Upper lobe of right lung (tissue), 1 donor: ENCODE results near the gene FHL1. TPM values are rescaled to one million over a fixed set of nuclear protein-coding genes. Genes with fewer than 3 reads are reported as not detected.

Experiments
- ATAC-seq: fragments of 200-7000 bp; cut with Tn5 transposase; one replicate; pipeline ENCODE4 v1.9.1; 2020; ENCODE audit warnings: mild to moderate bottlenecking, moderate library complexity
- DNase-seq: peaks from one replicate; pipeline ENCODE4 v3.0.0-alpha.2; 2020
- H3K27ac ChIP-seq: fragments of 200-600 bp; one replicate; pipeline ENCODE4 v1.8.0; 2022
- H3K27me3 ChIP-seq: fragments of 200-600 bp; one replicate; pipeline ENCODE4 v1.8.0; 2022; ENCODE audit warnings: mild to moderate bottlenecking
- H3K36me3 ChIP-seq: fragments of 200-600 bp; one replicate; pipeline ENCODE4 v1.8.0; 2022
- H3K4me1 ChIP-seq: fragments of 200-600 bp; one replicate; pipeline ENCODE4 v1.8.0; 2022
- H3K4me3 ChIP-seq: fragments of 200-600 bp; one replicate; pipeline ENCODE4 v1.8.0; 2022; ENCODE audit warnings: mild to moderate bottlenecking
- H3K9me3 ChIP-seq: fragments of 200-600 bp; one replicate; pipeline ENCODE4 v1.8.0; 2022
- intact Hi-C: fragments of 100-400 bp; cut with DNase I; formaldehyde crosslinking; loops from one replicate; pipeline ENCODE4 v1.11.0; 2022
- total RNA-seq: library from RNA; stranded (reverse); fragmentation: NEBNext Ultra II Directional; extraction: Animal tissue kit (Norgen Biotek cat#: 25700); gene quantifications from one replicate; pipeline ENCODE4 v1.2.1, GENCODE V29; 2021
- TF ChIP-seq, protein P1 (sequence below): fragments of 200-600 bp; IDR thresholded peaks from one replicate; pipeline ENCODE4 v1.8.0; 2022; ENCODE audit warnings: antibody characterized with exemption
- donor health status: DM: no; HTN: yes; CAD: no; lungs with severe emphysema.

FHL1 gene
- total RNA-seq, 1 donor from 2014 or later, result 328 TPM

DNA sequence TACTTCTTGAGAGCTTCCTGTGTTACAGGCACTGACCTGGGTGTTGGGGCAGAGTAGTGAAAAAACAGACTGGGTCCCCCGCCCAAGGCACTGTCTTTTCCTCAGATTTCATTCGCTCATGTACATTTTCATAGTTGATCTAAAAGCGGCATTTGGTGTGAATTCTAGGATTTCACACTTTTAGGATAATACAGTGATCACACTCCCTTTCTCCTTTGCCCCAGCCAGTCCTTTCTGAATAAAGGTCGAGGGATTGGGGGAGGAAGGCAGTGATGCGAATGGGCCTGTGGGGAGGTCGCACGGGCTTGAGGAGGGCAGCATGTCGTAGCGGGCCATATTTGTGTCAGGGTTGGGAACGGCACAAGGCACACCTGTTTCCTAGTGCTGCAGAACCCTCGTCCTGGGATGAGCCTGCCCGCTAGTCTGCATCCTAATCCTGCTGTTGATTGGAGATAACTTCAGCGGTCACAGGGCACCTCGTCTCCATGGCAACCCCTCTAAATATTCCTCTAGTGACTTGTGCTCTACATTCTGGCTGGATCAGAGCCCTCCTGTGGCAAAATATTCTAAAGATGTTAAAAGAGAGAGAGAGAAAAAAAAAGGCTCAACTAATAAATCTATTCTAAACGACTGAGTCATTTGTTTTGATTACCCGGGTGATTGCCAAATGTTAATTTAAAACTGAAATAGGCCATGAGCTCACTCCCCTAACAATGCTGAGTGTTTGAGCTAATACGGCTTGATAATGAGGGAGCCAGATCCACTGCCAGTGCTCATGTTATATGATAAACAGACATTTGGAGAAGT, 21.8 kb downstream of the FHL1 start:
- H3K27ac ChIP-seq, result peak overlapping the region; percentile 65
- H3K9me3 ChIP-seq, result no peaks in the 10 kb centered on the region
- no peaks in the 10 kb centered on the region for H3K36me3 ChIP-seq
- DNase-seq (no peak), ATAC-seq (peak; percentile 54)
- H3K4me1 ChIP-seq, result peaks cover 3% of the 10 kb centered on the region
- TF ChIP-seq, protein P1, sequence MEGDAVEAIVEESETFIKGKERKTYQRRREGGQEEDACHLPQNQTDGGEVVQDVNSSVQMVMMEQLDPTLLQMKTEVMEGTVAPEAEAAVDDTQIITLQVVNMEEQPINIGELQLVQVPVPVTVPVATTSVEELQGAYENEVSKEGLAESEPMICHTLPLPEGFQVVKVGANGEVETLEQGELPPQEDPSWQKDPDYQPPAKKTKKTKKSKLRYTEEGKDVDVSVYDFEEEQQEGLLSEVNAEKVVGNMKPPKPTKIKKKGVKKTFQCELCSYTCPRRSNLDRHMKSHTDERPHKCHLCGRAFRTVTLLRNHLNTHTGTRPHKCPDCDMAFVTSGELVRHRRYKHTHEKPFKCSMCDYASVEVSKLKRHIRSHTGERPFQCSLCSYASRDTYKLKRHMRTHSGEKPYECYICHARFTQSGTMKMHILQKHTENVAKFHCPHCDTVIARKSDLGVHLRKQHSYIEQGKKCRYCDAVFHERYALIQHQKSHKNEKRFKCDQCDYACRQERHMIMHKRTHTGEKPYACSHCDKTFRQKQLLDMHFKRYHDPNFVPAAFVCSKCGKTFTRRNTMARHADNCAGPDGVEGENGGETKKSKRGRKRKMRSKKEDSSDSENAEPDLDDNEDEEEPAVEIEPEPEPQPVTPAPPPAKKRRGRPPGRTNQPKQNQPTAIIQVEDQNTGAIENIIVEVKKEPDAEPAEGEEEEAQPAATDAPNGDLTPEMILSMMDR, result no peak
- no peaks in the 10 kb centered on the region for H3K27me3 ChIP-seq
- intact Hi-C loops, result loop anchor here (5.0 kb wide), 1 partner anchor 43 kb away; no protein-coding TSS in a partner anchor
- H3K4me3 ChIP-seq, result no peak overlapping the region

DNA sequence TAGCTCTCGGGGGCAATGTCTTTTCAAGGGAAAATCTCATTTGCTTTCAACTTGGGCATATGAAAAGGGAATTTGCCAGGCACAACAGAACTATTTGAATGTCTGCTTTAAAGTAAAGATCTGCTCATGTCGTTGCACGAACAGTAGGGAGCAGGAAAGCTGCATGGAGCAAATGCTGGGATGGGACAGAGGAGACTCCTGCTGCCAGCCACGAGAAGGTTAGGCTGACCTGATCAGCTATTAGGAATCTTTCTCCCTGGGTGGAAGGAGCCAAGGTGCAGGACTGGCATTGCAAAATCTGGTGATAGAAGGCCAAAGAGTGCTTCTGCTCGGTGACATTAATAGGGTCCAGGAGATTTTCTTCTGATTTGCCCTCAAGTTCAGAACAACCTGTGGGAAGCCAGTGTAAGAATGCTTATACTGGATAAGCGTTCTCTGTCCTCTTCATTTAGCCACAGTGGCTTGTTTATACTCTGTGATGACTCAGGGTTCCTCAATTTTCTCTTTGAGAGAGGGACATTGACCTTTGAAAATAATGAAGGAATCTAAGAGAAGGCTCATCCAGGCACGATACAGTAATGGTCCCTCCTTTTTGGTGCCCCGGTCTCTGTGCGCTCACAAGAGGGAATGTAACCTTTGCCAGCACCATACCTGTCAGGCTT, 22.9 kb downstream of the FHL1 start:
- H3K36me3 ChIP-seq, result no peaks in the 10 kb centered on the region
- no peaks in the 10 kb centered on the region for H3K9me3 ChIP-seq
- no peaks in the 10 kb centered on the region for H3K27me3 ChIP-seq
- peaks cover 3% of the 10 kb centered on the region for H3K4me1 ChIP-seq
- peak overlapping the region; percentile 65 for H3K27ac ChIP-seq
- intact Hi-C loops, result no loop called here
- DNase-seq (no peak), ATAC-seq (peak; percentile 56)
- TF ChIP-seq, protein P1, result no peak
- no peak overlapping the region for H3K4me3 ChIP-seq

DNA sequence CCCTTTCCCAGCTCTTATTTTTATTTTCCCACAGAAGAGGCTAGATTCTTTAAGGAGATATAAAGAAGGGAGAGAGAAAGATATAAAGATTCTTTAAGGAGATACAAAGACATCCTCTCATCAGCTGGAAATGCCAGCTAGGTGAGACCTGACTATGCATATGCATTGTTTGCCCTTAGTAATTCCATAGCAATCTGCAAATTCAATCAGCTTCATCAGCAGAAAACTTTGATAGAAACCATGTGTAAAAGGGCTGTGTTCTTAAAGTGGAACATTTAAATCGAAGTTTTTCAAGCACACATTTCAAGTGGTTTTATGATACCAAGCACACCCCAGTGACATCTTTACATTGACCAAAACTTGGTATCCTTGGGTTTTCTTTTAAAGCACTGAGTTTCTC, 24.1 kb downstream of the FHL1 start:
- ATAC-seq (no peak), DNase-seq (no peak)
- no peaks in the 10 kb centered on the region for H3K27me3 ChIP-seq
- no peak overlapping the region for H3K4me3 ChIP-seq
- intact Hi-C loops, result no loop called here
- no peaks in the 10 kb centered on the region for H3K9me3 ChIP-seq
- peaks cover 7% of the 10 kb centered on the region for H3K4me1 ChIP-seq
- H3K36me3 ChIP-seq, result no peaks in the 10 kb centered on the region
- TF ChIP-seq, protein P1, result no peak
- no peak overlapping the region for H3K27ac ChIP-seq

DNA sequence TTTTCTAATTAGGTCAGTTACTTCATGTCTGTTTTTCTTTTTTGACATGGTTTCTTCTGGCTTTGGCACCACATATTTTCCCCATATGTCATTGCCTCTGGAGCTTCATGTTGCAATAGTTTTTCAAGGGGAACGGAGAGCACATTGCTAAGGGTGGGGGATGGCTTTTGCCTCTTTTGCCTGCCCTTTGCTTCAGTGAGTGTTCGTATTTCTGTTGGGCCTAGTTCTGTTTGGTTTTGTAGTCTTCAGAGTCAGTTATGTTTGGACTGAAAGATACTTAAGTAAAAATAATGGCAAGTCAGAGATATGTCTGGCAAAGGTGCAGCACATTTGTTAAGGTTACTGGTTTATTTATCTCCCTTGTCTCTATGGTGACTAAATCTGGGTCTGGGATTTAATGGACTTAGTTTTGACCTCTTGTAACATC, 29.1 kb downstream of the FHL1 start:
- ATAC-seq (peak; percentile 72), DNase-seq (no peak)
- intact Hi-C loops, result no loop called here
- Histone ChIP-seq H3K27ac (peak overlapping the region; percentile 24), H3K36me3 (no peaks in the 10 kb centered on the region), H3K27me3 (no peaks in the 10 kb centered on the region), H3K4me3 (no peak overlapping the region), H3K4me1 (peaks cover 6% of the 10 kb centered on the region), H3K9me3 (no peaks in the 10 kb centered on the region)
- TF ChIP-seq, protein P1, result no peak

DNA sequence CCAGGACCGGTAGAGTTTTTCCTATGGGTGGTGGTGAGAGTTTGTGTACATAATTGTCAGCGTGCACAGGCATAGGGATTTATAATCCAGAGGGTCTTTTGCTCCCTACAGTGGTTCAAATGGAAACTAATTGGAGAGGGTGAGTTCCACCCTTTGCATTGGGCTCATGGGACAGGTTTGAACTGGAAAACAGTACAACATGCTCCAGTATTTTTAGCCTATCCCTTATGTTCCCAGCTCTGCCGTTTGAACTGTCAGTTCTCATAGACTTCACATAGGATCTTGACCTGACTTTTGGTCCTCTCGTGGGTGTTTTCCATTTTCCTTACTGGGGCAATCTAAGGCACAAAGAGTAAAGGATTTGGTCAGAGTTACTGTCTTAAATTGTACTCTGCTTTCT, 31.8 kb downstream of the FHL1 start:
- H3K36me3 ChIP-seq, result no peaks in the 10 kb centered on the region

More for the DNA sequence above, 31.8 kb downstream of the FHL1 start:
- intact Hi-C loops, result no loop called here
- H3K27me3 ChIP-seq, result no peaks in the 10 kb centered on the region
- peaks cover 14% of the 10 kb centered on the region for H3K4me1 ChIP-seq
- ATAC-seq (no peak), DNase-seq (no peak)
- no peaks in the 10 kb centered on the region for H3K9me3 ChIP-seq
- H3K4me3 ChIP-seq, result no peak overlapping the region
- TF ChIP-seq, protein P1, result no peak
- no peak overlapping the region for H3K27ac ChIP-seq
